GM23248 (cell line): ENCODE data around the gene SLC23A1.

ENCODE experiments used
- EZH2 ChIP-seq: fragments of 200-600 bp; sonication (generic); IDR thresholded peaks from 2 replicates; pipeline ENCODE4 v1.6.1; 2018; ENCODE audit warnings: antibody characterized with exemption, mild to moderate bottlenecking; ENCODE audit not compliant: insufficient read depth, poor library complexity, severe bottlenecking
- EZH2phosphoT487 ChIP-seq: fragments of 200-600 bp; sonication (generic); IDR thresholded peaks from 2 replicates; pipeline ENCODE4 v1.6.1; 2018; ENCODE audit warnings: antibody characterized with exemption, moderate library complexity, mild to moderate bottlenecking, low read depth; ENCODE audit not compliant: insufficient read depth

DNA sequence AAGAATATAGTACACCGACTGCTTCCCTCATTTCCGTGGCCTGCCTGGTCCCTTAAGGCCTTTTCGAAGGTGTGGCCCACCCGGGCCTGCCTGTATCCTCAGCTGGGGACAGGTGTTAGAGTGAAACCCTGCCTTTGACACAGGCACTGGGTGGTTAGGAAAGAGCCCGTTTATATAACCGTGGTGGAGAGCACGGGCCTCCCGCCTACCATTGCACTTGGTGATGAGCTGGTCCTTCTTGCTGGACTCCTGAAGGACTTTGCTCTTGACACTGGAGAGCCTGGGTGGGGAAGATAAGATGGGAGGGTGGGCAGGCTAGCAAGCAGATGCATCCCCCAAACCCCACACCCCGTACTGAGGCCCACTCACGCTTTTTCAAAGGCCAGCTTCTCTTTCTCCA, 18.4 kb upstream of the SLC23A1 start:
- TF ChIP-seq EZH2 (no peak), EZH2phosphoT487 (no peak)
